Bronchial epithelial cell (primary cell): ENCODE data around the gene SDCBP2. TPM values are rescaled to one million over a fixed set of nuclear protein-coding genes. Genes with fewer than 3 reads are reported as not detected.
A peak's percentile ranks its signal among the peaks of the same experiment; 100 is the strongest.

Source experiments
- DNase-seq: peaks from one replicate; pipeline ENCODE4 v3.0.0-alpha.2; 2010; ENCODE audit warnings: low read depth
- FAIRE-seq: peaks from 2 replicates; lab custom pipeline; 2011; peaks lifted over from hg19 to GRCh38; lab: Jason Lieb, UNC
- H3K27me3 ChIP-seq: 2 replicates; pipeline ENCODE4 v1.5.1; 2011; ENCODE audit warnings: low read length; ENCODE audit not compliant: control insufficient read depth, insufficient read depth
- H3K36me3 ChIP-seq: 2 replicates; pipeline ENCODE4 v1.5.1; 2011; ENCODE audit warnings: low read length; ENCODE audit not compliant: control insufficient read depth, insufficient read depth
- H3K4me3 ChIP-seq: 2 replicates; pipeline ENCODE4 v1.5.1; 2011; ENCODE audit warnings: mild to moderate bottlenecking, low read depth, low read length, control low read depth
- CTCF ChIP-seq: IDR thresholded peaks from 2 replicates; pipeline ENCODE4 v1.5.1; 2011; ENCODE audit warnings: mild to moderate bottlenecking, moderate library complexity, low read length, control low read depth, inconsistent platforms; ENCODE audit not compliant: insufficient read depth, severe bottlenecking
- total RNA-seq: library from RNA; depleted of rRNA; stranded (reverse); fragments of >200 nt; gene quantifications from 2 replicates; pipeline ENCODE4 v1.2.1, GENCODE V29; 2014

The SDCBP2 gene
- total RNA-seq, 1 donor from 2014 or later, result 96.4 TPM

GRCh38 chr20:1298166-1298565, 30.8 kb downstream of the SDCBP2 start:
- no peak for FAIRE-seq
- DNase-seq, result no peak
- Histone ChIP-seq H3K4me3 (no peak overlapping the region), H3K36me3 (no peaks in the 10 kb centered on the region), H3K27me3 (no peaks in the 10 kb centered on the region)
- TF ChIP-seq CTCF, result no peak

- H3K4me3 ChIP-seq, result no peak overlapping the region
- no peak for FAIRE-seq
- no peaks in the 10 kb centered on the region for H3K27me3 ChIP-seq
- DNase-seq, result no peak
- TF ChIP-seq CTCF, result no peak
- H3K36me3 ChIP-seq, result no peaks in the 10 kb centered on the region
These were observed 31.5 kb downstream of the SDCBP2 start for GRCh38 chr20:1297486-1297885.

- FAIRE-seq (no peak), DNase-seq (no peak)
- Histone ChIP-seq H3K4me3 (no peak overlapping the region), H3K36me3 (no peaks in the 10 kb centered on the region), H3K27me3 (no peaks in the 10 kb centered on the region)
- no peak for TF ChIP-seq CTCF
These were observed 32.0 kb downstream of the SDCBP2 start for GRCh38 chr20:1296922-1297321.

- TF ChIP-seq CTCF, result no peak
- DNase-seq, result no peak
- no peaks in the 10 kb centered on the region for H3K27me3 ChIP-seq
- H3K4me3 ChIP-seq, result no peak overlapping the region
- H3K36me3 ChIP-seq, result no peaks in the 10 kb centered on the region
- FAIRE-seq, result no peak
These were observed 32.8 kb downstream of the SDCBP2 start for GRCh38 chr20:1296117-1296610.

GRCh38 chr20:1295276-1295930, 33.5 kb downstream of the SDCBP2 start:
- no peaks in the 10 kb centered on the region for H3K36me3 ChIP-seq
- FAIRE-seq (peak; percentile 80), DNase-seq (no peak)
- TF ChIP-seq CTCF, result no peak
- no peaks in the 10 kb centered on the region for H3K27me3 ChIP-seq
- no peak overlapping the region for H3K4me3 ChIP-seq

- no peaks in the 10 kb centered on the region for H3K36me3 ChIP-seq
- DNase-seq (no peak), FAIRE-seq (no peak)
- no peak for TF ChIP-seq CTCF
- no peaks in the 10 kb centered on the region for H3K27me3 ChIP-seq
- no peak overlapping the region for H3K4me3 ChIP-seq
These were observed 34.4 kb downstream of the SDCBP2 start for GRCh38 chr20:1294497-1294896.
